ENCODE results near the gene ORC4. TPM values are rescaled to one million over a fixed set of nuclear protein-coding genes. Genes with fewer than 3 reads are reported as not detected.

Gene ORC4
- total RNA-seq = 32.3 and 91.6 TPM in 2 replicates

DNA sequence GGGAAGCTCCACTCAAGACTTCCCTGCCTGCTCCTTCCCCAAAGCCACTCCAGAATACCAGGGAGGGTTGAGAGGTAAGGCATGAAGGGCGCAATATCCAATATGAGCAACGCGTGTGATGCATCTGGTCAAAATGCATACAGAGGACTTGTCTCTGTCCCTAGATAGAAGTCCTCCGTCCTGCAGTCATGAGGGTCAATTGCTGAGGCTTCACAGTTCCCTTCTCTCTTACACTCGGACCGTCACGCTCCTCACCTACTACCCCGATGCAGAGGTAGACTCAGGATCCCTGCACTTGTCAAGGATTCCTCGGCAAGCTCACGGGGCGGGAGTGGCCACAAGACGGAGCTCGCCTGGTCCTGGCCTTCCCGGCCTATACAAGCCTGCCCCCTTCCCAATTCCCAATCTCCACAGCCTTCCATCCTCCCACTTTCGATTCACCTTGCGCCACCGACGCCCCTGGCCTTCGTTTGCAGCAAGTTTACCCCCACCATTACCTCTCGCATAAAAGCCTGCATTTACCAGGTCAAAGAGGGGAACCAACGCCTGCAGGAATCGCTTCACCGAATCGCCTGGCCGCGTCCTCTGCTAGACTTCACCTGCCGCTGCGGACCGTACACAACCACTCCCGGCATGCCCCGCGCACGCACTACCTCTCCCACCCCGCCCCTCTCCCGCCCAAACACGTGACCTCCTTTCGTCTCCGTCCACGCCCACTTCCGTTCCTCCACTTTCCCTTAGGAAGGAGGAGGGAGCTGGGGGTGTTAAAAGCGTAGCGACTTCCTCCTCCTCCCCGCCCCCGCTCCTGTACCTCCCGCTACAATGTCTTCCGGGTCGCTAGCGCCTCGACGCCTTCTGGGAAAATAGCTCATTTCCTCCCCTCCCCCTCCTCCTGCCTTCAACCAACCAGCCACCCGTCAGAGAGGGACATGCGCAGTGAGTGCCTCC, at the start of gene ORC4:
TSS of gene ORC4 (minus strand) at position 627 of the 948 bp plus-strand sequence. CDS start 44,779 bp downstream, outside the sequence.

DNA sequence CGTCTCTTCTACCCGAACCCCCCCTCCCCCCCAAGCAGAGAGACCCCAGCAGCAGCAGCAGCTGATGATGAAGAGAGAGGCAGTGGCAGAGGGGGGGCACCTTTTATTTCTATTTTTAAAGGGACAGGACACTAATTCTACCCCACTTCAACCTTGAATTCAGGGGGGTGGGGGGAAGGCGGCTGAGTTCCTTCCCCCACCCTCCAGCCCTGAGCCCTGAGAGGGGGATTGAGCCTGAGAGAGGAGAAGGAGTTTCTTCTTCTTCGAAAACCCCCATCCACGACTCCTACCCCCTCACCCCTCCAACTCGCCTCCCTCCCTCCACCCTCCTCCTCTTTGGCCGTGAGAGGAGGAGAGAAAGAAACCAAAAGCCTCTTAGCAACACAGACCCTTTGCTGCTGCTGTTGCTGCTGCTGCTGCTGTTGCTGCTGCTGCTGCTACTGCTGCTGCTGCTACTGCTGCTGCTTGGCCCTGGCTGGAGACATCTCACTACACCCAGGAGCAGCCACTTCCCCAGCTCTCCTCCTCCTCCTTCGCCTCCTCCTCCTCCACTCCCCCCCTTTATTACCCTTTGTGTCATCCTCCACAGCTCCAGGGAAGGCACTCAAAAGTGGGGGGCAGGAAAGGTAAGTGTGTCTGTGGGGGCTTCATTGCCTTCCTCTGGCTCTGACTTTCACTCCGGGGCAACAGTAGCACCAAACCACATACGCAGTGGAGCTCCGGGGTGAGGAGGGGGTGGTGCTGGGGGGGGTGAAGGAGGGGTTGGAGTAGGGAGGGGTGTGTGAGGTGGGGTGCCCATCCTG, 723 bp upstream of the ORC4 start, which contains the start of gene MBD5:
TSS of gene MBD5 (plus strand) at position 33 of the 803 bp plus-strand sequence.

Other genes starting within 250 kb of the ORC4 start
- gene ACVR2A, start 175.7 kb downstream of the ORC4 start, total RNA-seq = 10.6 and 51.3 TPM in 2 replicates
- 11.5 and 26.3 TPM in 2 replicates for gene MBD5, start 354 bp upstream of the ORC4 start, total RNA-seq